Mesothelial cell of epicardium (in vitro differentiated cells): ENCODE measurements around the gene RBMXL2. TPM values are rescaled to one million over a fixed set of nuclear protein-coding genes. Genes with fewer than 3 reads are reported as not detected.

ENCODE experiments used
- DNase-seq, 2 experiments: peaks; one replicate each; pipeline ENCODE4 v3.0.0; 2021; ENCODE audit warnings: low spot score in 2 of 2; ENCODE audit not compliant: unreplicated experiment in 2 of 2
- H3K27ac Mint-ChIP-seq: 2 replicates; pipeline ENCODE4 v1.8.0; 2021; ENCODE audit warnings: mixed read lengths
- H3K27me3 Mint-ChIP-seq: 2 replicates; pipeline ENCODE4 v1.8.0; 2021; ENCODE audit warnings: low read depth, mixed read lengths
- H3K36me3 Mint-ChIP-seq: 2 replicates; pipeline ENCODE4 v1.8.0; 2021; ENCODE audit warnings: mixed read lengths
- H3K4me1 Mint-ChIP-seq: 2 replicates; pipeline ENCODE4 v1.8.0; 2021; ENCODE audit warnings: mixed read lengths
- H3K4me3 Mint-ChIP-seq: 2 replicates; pipeline ENCODE4 v1.8.0; 2021; ENCODE audit warnings: mild to moderate bottlenecking, moderate library complexity, mixed read lengths
- H3K9me3 Mint-ChIP-seq: 2 replicates; pipeline ENCODE4 v1.8.0; 2021; ENCODE audit warnings: mixed read lengths
- total RNA-seq: library from RNA; stranded (reverse); gene quantifications from 3 replicates; pipeline ENCODE4 v1.2.1, GENCODE V29; 2021
- TF ChIP-seq, protein P1 (sequence below): fragments of 200-600 bp; sonication (generic); IDR thresholded peaks from one replicate; pipeline ENCODE4 v1.5.0; 2021; ENCODE audit warnings: antibody characterized with exemption; ENCODE audit not compliant: unreplicated experiment

Gene RBMXL2
- total RNA-seq, 1 donor from 2014 or later: 0.16 TPM

DNA sequence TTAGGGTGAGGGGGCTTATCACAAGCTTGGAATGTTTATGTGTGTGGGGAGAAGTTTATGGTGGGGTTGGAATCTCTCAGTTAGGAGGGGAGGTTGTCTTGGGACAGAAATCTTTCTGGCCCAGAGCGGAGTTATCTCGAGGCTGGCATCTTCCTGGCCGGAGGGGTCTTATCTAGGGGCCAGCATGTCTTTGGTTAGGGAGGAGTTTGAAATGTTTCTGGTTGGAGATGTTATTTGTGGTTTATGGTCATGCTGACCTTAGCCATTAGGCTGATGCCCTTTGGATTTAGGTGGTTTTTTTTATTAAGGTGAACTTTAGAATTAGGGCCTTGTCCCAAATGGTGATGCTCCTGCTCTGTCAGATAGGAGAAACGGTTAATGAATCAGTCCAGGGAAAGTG, 7.9 kb upstream of the RBMXL2 start:
- Mint-ChIP-seq H3K36me3 (no peaks in the 10 kb centered on the region), H3K4me1 (no peaks in the 10 kb centered on the region), H3K9me3 (peaks cover 25% of the 10 kb centered on the region), H3K27ac (no peak overlapping the region), H3K27me3 (peaks cover 19% of the 10 kb centered on the region), H3K4me3 (no peak overlapping the region)
- TF ChIP-seq, protein P1, sequence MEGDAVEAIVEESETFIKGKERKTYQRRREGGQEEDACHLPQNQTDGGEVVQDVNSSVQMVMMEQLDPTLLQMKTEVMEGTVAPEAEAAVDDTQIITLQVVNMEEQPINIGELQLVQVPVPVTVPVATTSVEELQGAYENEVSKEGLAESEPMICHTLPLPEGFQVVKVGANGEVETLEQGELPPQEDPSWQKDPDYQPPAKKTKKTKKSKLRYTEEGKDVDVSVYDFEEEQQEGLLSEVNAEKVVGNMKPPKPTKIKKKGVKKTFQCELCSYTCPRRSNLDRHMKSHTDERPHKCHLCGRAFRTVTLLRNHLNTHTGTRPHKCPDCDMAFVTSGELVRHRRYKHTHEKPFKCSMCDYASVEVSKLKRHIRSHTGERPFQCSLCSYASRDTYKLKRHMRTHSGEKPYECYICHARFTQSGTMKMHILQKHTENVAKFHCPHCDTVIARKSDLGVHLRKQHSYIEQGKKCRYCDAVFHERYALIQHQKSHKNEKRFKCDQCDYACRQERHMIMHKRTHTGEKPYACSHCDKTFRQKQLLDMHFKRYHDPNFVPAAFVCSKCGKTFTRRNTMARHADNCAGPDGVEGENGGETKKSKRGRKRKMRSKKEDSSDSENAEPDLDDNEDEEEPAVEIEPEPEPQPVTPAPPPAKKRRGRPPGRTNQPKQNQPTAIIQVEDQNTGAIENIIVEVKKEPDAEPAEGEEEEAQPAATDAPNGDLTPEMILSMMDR: no peak
- no peak for DNase-seq

- H3K27me3 Mint-ChIP-seq: peaks cover 19% of the 10 kb centered on the region
- H3K4me3 Mint-ChIP-seq: no peak overlapping the region
- peaks cover 25% of the 10 kb centered on the region for H3K9me3 Mint-ChIP-seq
- H3K27ac Mint-ChIP-seq: no peak overlapping the region
- H3K36me3 Mint-ChIP-seq: no peaks in the 10 kb centered on the region
- H3K4me1 Mint-ChIP-seq: no peaks in the 10 kb centered on the region
- TF ChIP-seq, protein P1: no peak
- no peak for DNase-seq
Observed at GRCh38 chr11:7081441-7081840, 7.4 kb upstream of the RBMXL2 start.

DNA sequence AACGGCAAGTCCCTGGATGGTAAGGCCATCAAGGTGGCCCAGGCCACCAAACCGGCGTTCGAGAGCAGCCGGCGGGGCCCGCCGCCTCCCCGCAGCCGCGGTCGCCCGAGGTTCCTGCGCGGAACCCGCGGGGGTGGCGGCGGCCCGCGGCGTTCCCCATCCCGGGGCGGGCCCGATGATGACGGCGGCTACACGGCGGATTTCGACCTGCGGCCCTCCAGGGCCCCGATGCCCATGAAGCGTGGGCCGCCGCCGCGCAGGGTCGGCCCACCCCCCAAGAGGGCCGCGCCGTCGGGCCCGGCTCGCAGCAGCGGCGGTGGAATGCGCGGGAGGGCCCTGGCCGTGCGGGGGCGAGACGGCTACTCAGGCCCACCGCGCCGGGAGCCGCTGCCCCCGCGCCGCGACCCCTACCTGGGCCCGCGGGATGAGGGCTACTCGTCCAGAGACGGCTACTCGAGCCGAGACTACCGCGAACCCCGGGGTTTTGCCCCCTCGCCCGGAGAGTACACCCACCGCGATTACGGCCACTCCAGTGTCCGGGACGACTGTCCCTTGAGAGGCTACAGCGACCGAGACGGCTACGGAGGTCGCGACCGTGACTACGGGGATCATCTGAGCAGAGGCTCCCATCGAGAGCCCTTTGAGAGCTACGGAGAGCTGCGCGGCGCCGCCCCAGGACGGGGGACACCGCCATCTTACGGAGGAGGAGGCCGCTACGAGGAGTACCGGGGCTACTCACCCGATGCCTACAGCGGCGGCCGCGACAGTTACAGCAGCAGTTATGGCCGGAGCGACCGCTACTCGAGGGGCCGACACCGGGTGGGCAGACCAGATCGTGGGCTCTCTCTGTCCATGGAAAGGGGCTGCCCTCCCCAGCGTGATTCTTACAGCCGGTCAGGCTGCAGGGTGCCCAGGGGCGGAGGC, 792 bp downstream of the RBMXL2 start:
- Mint-ChIP-seq H3K4me1 (no peaks in the 10 kb centered on the region), H3K27me3 (peaks cover 14% of the 10 kb centered on the region)
- peak in 1 of 2 experiments; percentile 23 for DNase-seq

DNA sequence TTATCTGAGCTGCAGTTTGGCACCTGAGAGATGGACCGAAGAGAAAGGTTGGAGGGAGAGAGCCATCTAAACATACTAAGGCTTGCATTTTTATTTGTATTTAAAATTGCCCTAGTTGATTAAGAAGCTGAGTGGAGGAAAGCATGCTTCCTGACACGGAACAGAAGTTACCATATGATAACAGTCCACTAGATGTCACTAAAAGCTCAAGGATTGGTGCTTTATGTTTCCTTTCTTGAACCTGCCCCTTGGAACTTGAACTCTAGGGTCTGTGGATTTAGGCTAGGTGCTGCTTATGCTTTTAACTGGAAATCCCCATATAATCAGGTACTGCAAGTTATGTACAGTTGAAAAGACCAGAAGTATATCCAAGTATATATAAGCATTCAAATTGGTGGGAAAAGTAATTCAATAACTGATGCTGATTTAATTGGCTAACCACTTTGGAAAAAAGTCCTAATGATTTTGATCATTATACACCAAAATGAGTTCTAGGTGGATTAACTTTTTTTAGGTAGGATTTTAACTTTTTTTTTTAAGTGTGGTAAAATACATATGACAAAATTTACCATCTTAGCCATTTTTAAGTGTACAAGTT, 9.5 kb downstream of the RBMXL2 start:
- no peaks in the 10 kb centered on the region for H3K9me3 Mint-ChIP-seq
- H3K36me3 Mint-ChIP-seq: no peaks in the 10 kb centered on the region
- peaks cover 3% of the 10 kb centered on the region for H3K4me1 Mint-ChIP-seq
- H3K27me3 Mint-ChIP-seq: peaks cover 6% of the 10 kb centered on the region
- no peak overlapping the region for H3K27ac Mint-ChIP-seq
- TF ChIP-seq, protein P1: peak; percentile 49
- H3K4me3 Mint-ChIP-seq: no peak overlapping the region
- no peak for DNase-seq

More for the DNA sequence above, 792 bp downstream of the RBMXL2 start:
- no peaks in the 10 kb centered on the region for H3K9me3 Mint-ChIP-seq
- no peak overlapping the region for H3K27ac Mint-ChIP-seq
- H3K36me3 Mint-ChIP-seq: no peaks in the 10 kb centered on the region
- H3K4me3 Mint-ChIP-seq: no peak overlapping the region
- TF ChIP-seq, protein P1: no peak

GRCh38 chr11:7115780-7116179, 27.0 kb downstream of the RBMXL2 start:
- no peaks in the 10 kb centered on the region for H3K4me1 Mint-ChIP-seq
- H3K27ac Mint-ChIP-seq: no peak overlapping the region

More at GRCh38 chr11:7115780-7116179, 27.0 kb downstream of the RBMXL2 start:
- TF ChIP-seq, protein P1: no peak
- Mint-ChIP-seq H3K9me3 (no peaks in the 10 kb centered on the region), H3K36me3 (no peaks in the 10 kb centered on the region), H3K4me3 (no peak overlapping the region), H3K27me3 (peaks cover 19% of the 10 kb centered on the region)
- no peak for DNase-seq
